ENCODE data around the gene LARGE1.

LARGE1 gene

GRCh38 chr22:33563220-33563964 is 356.9 kb downstream of the LARGE1 start:
- no peak for DNase-seq (ENCODE audit: low spot score)

DNA sequence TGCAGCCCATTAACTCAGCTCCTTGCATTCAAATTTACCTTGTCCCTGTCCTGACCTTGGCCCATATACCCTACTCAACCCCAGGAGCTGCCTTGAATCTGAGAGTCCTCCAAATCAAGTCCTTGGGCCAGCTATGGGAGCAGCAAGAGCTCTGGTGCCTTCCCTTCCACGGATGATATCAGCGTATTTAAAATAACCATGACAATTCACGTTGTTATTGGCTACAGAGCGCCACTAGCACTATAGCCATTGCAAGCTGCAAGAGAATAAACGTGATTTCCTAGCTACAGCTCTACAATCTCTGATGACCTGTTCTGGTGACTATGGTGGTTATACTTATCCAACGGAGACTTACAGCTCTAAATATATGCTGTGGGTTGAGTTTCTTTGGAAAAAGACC is 357.8 kb downstream of the LARGE1 start:
- no peak for DNase-seq (ENCODE audit: low spot score)

DNA sequence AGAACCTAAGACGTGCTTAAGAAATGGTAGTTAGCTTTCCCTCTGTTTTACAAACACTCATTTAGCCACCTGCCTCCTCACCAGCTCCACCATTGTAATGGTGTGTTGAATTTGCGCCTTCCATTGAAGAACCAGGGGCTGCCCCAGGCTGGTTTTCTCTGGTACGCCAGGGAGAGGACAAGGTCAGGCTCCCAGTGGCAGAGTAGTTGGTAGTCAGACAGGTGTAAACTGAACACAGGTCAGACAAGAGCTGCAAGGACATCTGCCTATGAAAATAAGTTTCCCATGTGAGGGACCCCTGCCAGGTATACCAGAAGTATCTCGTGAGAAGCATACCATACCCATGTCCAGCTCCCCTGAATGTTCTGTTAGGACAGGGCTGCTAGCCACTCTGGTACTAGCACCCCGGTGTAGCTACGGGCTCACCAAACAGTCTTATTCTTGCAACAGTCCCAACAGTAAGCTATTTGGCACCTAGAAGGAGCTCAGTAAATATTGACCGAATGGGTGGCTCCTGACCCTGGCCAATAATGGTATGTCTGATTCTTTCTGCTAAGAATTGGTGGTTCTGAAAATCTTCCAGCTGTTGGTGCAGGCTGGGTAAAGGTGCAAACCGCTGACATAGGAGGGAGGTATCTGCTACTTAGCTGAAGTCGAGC is 359.0 kb downstream of the LARGE1 start:
- DNase-seq (ENCODE audit: low spot score) = no peak

DNA sequence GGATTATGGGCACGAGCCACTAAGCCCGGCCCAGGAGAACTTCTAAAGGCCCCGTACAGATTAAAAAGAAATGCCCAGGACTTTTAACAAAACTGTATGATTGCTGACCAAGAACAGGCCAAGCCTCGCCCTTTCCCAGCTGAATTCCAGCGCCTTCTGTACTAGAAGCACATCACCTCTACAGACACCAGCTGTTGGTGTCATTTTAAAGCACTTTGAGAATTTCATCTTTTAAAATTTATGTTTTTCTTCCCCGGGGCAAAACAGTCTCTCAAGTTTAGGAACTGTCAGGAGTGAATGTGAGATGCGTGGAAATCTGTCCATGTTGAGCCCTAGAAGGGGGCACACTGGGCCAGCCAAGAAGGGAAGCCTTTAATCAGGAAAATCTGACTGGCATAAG is 362.4 kb downstream of the LARGE1 start:
- no peak for DNase-seq (ENCODE audit: low spot score)

GRCh38 chr22:33555814-33556522 is 364.3 kb downstream of the LARGE1 start:
- no peak for DNase-seq (ENCODE audit: low spot score)

DNA sequence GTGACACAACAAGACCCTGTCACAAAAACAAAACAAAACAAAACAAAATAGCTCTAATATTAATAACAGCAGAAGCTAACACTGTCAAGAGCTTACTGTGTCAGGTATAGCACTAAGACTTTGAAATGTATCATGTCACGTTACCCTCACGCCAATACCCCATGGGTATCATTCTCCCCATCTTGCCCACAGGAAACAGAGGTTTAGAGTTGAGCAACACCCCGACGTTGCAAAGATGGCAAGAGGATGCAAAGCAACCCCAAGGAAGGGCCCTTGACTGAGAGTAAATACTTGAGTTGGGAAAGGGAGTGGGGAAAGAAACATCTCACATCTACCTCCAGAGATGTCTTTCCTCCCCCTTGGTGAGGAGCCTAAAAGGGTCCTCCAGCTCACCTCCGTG is 366.8 kb downstream of the LARGE1 start:
- DNase-seq (ENCODE audit: low spot score) = no peak

- DNase-seq (ENCODE audit: low spot score) = peak; percentile 60
These were observed 375.6 kb downstream of the LARGE1 start for GRCh38 chr22:33544707-33545106.

DNA sequence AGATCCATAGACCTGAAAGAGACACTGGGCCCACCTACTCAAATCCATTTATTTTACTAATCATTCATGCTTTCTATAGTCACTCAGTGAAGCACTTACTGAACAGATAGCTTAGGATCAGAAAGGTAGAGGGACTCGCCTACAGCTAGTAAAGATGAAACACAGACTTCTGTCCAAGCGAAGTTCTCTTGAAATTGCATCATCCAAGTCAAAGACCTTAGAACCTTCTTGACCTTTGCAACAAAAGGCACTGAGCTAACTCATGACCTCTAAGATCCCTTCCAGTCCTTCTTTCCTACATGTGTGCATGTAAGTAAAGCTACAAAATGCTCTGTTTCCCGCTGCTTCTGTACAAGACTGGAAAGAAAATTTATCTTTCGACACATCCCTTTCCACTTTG is 377.6 kb downstream of the LARGE1 start:
- DNase-seq (ENCODE audit: low spot score) = no peak

- peak; percentile 52 for DNase-seq (ENCODE audit: low spot score)
These were observed 378.1 kb downstream of the LARGE1 start for GRCh38 chr22:33542153-33542552.

DNA sequence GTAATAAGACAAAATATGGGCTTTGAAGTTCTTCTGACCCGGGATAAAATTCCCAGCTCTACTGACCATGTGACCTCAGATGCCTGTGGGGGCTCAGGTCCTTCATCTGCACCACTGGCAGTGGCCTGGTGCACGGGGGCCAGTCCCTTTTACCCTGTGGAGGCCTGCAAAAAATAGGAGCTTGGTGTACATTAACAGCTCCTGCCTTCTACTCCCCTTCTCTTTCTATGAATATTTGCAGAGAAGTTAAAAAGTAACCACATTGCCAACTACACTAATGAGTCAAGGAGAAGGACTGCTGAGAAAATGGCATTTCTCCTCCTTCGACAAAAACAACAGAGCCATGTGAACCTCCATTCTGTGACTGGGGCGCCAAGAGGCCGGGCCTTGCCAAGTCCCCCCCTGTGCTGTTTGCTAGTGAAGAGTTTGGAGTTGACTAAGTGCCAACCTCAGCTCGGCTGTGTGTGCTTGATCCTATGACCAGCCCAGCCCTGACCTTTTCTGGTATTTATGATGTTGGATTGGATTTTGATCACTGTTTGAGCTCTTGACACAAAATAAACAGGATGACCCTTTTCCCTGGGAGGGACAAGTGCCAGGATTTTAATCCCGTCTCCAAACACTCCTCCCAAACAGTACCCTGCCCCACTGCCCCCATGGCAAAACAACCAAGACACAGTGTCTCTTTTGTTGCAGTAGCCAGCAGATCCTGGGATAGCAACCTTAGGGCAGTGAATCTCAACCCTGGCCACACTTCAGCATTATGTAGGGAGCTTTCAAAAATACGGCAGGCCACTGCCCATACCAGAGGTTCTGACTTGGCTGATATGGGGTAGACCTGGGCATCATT is 380.1 kb downstream of the LARGE1 start:
- peak; percentile 39 for DNase-seq (ENCODE audit: low spot score)

- DNase-seq (ENCODE audit: low spot score) = no peak
These were observed 380.9 kb downstream of the LARGE1 start for GRCh38 chr22:33539202-33539901.

GRCh38 chr22:33538277-33538885 is 381.9 kb downstream of the LARGE1 start:
- no peak for DNase-seq (ENCODE audit: low spot score)

DNA sequence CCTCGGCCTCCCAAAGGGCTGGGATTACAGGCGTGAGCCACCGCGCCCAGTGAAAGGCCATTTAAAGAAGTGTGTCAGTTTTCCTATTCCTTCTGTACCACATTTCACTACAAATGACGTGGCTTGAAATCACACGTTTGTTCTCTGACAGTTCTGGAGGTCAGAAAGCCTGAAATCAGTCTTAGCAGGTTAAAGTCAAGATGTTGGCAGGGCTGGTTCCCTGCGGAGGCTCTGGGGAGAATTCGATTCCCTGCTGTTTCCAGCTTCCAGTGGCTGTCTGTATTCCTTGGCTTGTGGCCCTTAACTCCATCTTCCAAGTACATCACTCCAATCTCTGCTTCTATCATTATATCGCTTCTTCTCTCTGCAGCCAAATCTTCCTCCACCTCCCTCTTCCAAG is 383.2 kb downstream of the LARGE1 start:
- no peak for DNase-seq (ENCODE audit: low spot score)

DNA sequence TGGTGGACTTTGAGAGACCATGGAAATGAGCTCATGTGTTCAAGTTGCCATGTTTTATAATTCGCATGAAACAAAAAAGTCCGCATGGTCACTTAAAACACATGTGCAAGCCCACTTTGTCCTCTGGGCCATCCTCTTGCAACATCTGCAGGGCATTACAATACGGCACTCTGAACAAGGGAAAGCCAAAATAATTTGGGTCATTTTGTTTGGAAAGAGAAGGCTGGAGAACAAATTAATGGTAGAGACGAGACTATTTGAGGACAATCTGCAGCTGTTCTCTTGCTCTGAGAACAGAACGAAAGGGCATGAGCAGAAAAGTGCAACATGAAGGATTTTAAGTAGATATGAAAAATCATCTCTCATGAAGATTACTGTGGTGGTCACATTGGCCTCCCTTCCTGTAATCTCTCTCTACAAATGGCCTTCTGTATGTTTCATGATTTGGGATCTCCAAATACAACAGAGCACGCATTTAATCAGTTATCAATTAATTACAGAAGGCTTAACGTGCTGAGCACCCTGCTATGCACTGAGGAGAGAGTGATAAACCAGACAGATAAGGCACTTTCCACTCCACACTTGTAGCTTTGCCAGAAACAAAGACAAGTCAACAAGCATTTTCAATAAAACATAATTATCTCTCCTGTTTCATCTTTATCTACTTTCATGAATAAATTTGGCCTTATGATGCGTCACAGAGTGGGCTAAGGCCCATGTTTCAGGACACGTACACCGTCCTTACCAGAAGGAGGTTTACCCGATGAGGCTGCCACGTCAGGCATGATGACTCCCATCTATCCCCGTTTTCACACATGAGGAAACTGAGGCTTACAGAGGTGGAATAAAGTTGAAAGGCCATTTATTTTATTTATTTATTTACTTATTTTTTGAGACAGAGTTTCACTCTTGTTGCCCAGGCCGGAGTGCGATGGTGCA is 384.1 kb downstream of the LARGE1 start:
- no peak for DNase-seq (ENCODE audit: low spot score)

DNA sequence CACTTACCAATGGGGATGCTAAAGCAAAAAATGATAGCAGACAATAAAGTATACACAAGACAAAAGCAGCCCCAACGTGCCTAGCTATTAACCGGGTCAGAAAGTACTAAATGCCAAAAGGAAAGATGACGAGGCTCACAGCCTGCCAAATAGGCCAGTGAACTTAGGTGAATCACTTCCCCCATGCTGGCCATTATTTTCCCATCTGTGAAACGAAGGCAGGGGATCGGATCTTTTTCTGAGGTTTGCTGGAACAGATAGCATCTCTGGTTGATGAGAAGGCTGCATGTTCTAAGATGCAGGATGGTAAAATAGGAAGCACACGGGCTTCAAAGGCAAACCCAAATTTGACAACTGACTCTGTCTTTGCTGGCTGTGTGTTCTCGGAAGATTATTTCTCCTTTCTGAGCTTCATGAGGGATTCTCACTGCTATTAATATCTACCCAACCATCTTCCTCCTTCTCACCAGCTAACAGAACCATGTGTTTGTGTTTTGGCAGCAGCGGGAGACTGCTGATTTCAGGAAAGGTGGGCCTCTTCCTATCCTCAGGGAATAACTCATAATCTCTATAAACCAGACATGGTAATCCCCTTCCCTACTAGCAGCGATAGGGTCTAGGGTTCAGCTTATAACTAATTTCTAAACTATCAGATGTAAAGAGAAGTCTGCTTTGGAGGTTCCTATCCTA is 390.7 kb downstream of the LARGE1 start:
- peak; percentile 81 for DNase-seq (ENCODE audit: low spot score)

GRCh38 chr22:33528183-33528582 is 392.1 kb downstream of the LARGE1 start:
- no peak for DNase-seq (ENCODE audit: low spot score)

GRCh38 chr22:33526434-33527107 is 393.7 kb downstream of the LARGE1 start:
- no peak for DNase-seq (ENCODE audit: low spot score)

GRCh38 chr22:33524511-33525260 is 395.6 kb downstream of the LARGE1 start:
- no peak for DNase-seq (ENCODE audit: low spot score)
